Neural crest cell (in vitro differentiated cells): ENCODE results near the gene BEGAIN. TPM values are rescaled to one million over a fixed set of nuclear protein-coding genes. Genes with fewer than 3 reads are reported as not detected.

ENCODE experiments used
- DNase-seq: peaks from one replicate; pipeline ENCODE4 v3.0.0; 2021; ENCODE audit warnings: low read depth, mixed read lengths, low spot score
- H3K27ac Mint-ChIP-seq: one replicate; pipeline ENCODE4 v1.8.0; 2021; ENCODE audit warnings: mild to moderate bottlenecking, mixed read lengths; ENCODE audit not compliant: unreplicated experiment
- H3K27me3 Mint-ChIP-seq: 2 replicates; pipeline ENCODE4 v1.8.0; 2021; ENCODE audit warnings: low read depth, mild to moderate bottlenecking, mixed read lengths
- H3K36me3 Mint-ChIP-seq: 2 replicates; pipeline ENCODE4 v1.8.0; 2021; ENCODE audit warnings: low read depth, mild to moderate bottlenecking, mixed read lengths
- H3K4me1 Mint-ChIP-seq: 2 replicates; pipeline ENCODE4 v1.8.0; 2021; ENCODE audit warnings: mixed read lengths
- H3K4me3 Mint-ChIP-seq: one replicate; pipeline ENCODE4 v1.8.0; 2021; ENCODE audit warnings: mild to moderate bottlenecking, mixed read lengths
- H3K9me3 Mint-ChIP-seq: 2 replicates; pipeline ENCODE4 v1.8.0; 2021; ENCODE audit warnings: mixed read lengths
- CTCF ChIP-seq: fragments of 200-600 bp; sonication (generic); conservative IDR thresholded peaks from 2 replicates; pipeline ENCODE4 v1.5.0; 2021; ENCODE audit warnings: antibody characterized with exemption, mild to moderate bottlenecking
- total RNA-seq: library from RNA; stranded (reverse); gene quantifications from 2 replicates; pipeline ENCODE4 v1.2.1, GENCODE V29; 2021

The BEGAIN gene
- total RNA-seq, 1 donor from 2014 or later: 4.8 TPM

- no peaks in the 10 kb centered on the region for H3K36me3 Mint-ChIP-seq
- no peaks in the 10 kb centered on the region for H3K4me1 Mint-ChIP-seq
- DNase-seq: no peak
- no peaks in the 10 kb centered on the region for H3K9me3 Mint-ChIP-seq
- peaks cover 5% of the 10 kb centered on the region for H3K27me3 Mint-ChIP-seq
- no peak overlapping the region for H3K4me3 Mint-ChIP-seq
- no peak for TF ChIP-seq CTCF
- no peak overlapping the region for H3K27ac Mint-ChIP-seq
Measured at GRCh38 chr14:100629098-100629497, 41.9 kb upstream of the BEGAIN start.

- no peaks in the 10 kb centered on the region for H3K9me3 Mint-ChIP-seq
- TF ChIP-seq CTCF: no peak
- DNase-seq: no peak
- H3K27ac Mint-ChIP-seq: no peak overlapping the region
- no peak overlapping the region for H3K4me3 Mint-ChIP-seq
- H3K4me1 Mint-ChIP-seq: no peaks in the 10 kb centered on the region
- peaks cover 5% of the 10 kb centered on the region for H3K27me3 Mint-ChIP-seq
- H3K36me3 Mint-ChIP-seq: no peaks in the 10 kb centered on the region
Measured at GRCh38 chr14:100628225-100628624, 41.0 kb upstream of the BEGAIN start.

- Mint-ChIP-seq H3K9me3 (no peaks in the 10 kb centered on the region), H3K4me1 (peaks cover 9% of the 10 kb centered on the region), H3K4me3 (no peak overlapping the region), H3K36me3 (no peaks in the 10 kb centered on the region), H3K27me3 (peaks cover 5% of the 10 kb centered on the region), H3K27ac (no peak overlapping the region)
- no peak for TF ChIP-seq CTCF
- DNase-seq: no peak
Measured at GRCh38 chr14:100626614-100627013, 39.4 kb upstream of the BEGAIN start.

GRCh38 chr14:100623961-100624360 lies 36.7 kb upstream of the BEGAIN start:
- Mint-ChIP-seq H3K4me1 (peaks cover 12% of the 10 kb centered on the region), H3K4me3 (no peak overlapping the region), H3K9me3 (no peaks in the 10 kb centered on the region), H3K27ac (no peak overlapping the region), H3K27me3 (peaks cover 5% of the 10 kb centered on the region), H3K36me3 (no peaks in the 10 kb centered on the region)
- no peak for TF ChIP-seq CTCF
- DNase-seq: no peak

- no peak overlapping the region for H3K4me3 Mint-ChIP-seq
- no peaks in the 10 kb centered on the region for H3K36me3 Mint-ChIP-seq
- peaks cover 12% of the 10 kb centered on the region for H3K4me1 Mint-ChIP-seq
- no peak for TF ChIP-seq CTCF
- peaks cover 5% of the 10 kb centered on the region for H3K27me3 Mint-ChIP-seq
- H3K27ac Mint-ChIP-seq: no peak overlapping the region
- no peaks in the 10 kb centered on the region for H3K9me3 Mint-ChIP-seq
- DNase-seq: no peak
Measured at GRCh38 chr14:100623557-100623956, 36.3 kb upstream of the BEGAIN start.
